CD1c-positive myeloid dendritic cell (primary cell): Measurements from ENCODE around the gene SLC8A1.

ENCODE experiments used
- DNase-seq: peaks from one replicate; pipeline ENCODE4 v3.0.0-alpha.2; 2016; ENCODE audit errors: extremely low spot score

The SLC8A1 gene

GRCh38 chr2:40310303-40310702 is 141.6 kb downstream of the SLC8A1 start:
- no peak for DNase-seq

- DNase-seq = no peak
Measured at GRCh38 chr2:40304340-40304739, 147.6 kb downstream of the SLC8A1 start.

GRCh38 chr2:40303746-40304145 is 148.1 kb downstream of the SLC8A1 start:
- no peak for DNase-seq

- DNase-seq = no peak
Measured at GRCh38 chr2:40302751-40303325, 149.1 kb downstream of the SLC8A1 start.

- no peak for DNase-seq
Measured at GRCh38 chr2:40300391-40300790, 151.5 kb downstream of the SLC8A1 start.

- no peak for DNase-seq
Measured at GRCh38 chr2:40299781-40300180, 152.1 kb downstream of the SLC8A1 start.

GRCh38 chr2:40299173-40299572 is 152.7 kb downstream of the SLC8A1 start:
- no peak for DNase-seq

- DNase-seq = no peak
Measured at GRCh38 chr2:40298026-40298425, 153.9 kb downstream of the SLC8A1 start.

- DNase-seq = no peak
Measured at GRCh38 chr2:40292291-40292690, 159.6 kb downstream of the SLC8A1 start.

GRCh38 chr2:40289771-40290404 is 162.0 kb downstream of the SLC8A1 start:
- no peak for DNase-seq

GRCh38 chr2:40287773-40288172 is 164.1 kb downstream of the SLC8A1 start:
- peak; percentile 11 for DNase-seq

GRCh38 chr2:40287195-40287594 is 164.7 kb downstream of the SLC8A1 start:
- DNase-seq = no peak

GRCh38 chr2:40286721-40287120 is 165.2 kb downstream of the SLC8A1 start:
- no peak for DNase-seq

- DNase-seq = no peak
Measured at GRCh38 chr2:40285391-40285790, 166.5 kb downstream of the SLC8A1 start.

- DNase-seq = no peak
Measured at GRCh38 chr2:40284797-40285196, 167.1 kb downstream of the SLC8A1 start.

- no peak for DNase-seq
Measured at GRCh38 chr2:40283111-40283909, 168.6 kb downstream of the SLC8A1 start.

- DNase-seq = no peak
Measured at GRCh38 chr2:40282428-40282827, 169.5 kb downstream of the SLC8A1 start.

GRCh38 chr2:40281021-40281940 is 170.6 kb downstream of the SLC8A1 start:
- no peak for DNase-seq

- DNase-seq = no peak
Measured at GRCh38 chr2:40279482-40279881, 172.4 kb downstream of the SLC8A1 start.

- DNase-seq = no peak
Measured at GRCh38 chr2:40279001-40279400, 172.9 kb downstream of the SLC8A1 start.

- DNase-seq = no peak
Measured at GRCh38 chr2:40276076-40276475, 175.8 kb downstream of the SLC8A1 start.

GRCh38 chr2:40274270-40274669 is 177.6 kb downstream of the SLC8A1 start:
- DNase-seq = no peak
